Keratinocyte (primary cell): Measurements from ENCODE around the gene SIGLEC1. TPM values are rescaled to one million over a fixed set of nuclear protein-coding genes. Genes with fewer than 3 reads are reported as not detected.

ENCODE experiments used
- DNase-seq: peaks from one replicate; pipeline ENCODE4 v3.0.0-alpha.2; 2011; ENCODE audit warnings: low read depth, missing footprints, low spot score
- FAIRE-seq: peaks from 2 replicates; lab custom pipeline; 2011; peaks lifted over from hg19 to GRCh38; lab: Jason Lieb, UNC
- H2AFZ ChIP-seq: 2 replicates; pipeline ENCODE4 v1.6.0; 2012; ENCODE audit warnings: low read length, control low read depth, inconsistent platforms; ENCODE audit not compliant: control insufficient read depth
- H3K27ac ChIP-seq: 2 replicates; pipeline ENCODE4 v1.5.1; 2011; ENCODE audit warnings: low read length; ENCODE audit not compliant: control insufficient read depth, insufficient read depth
- H3K27me3 ChIP-seq: 3 replicates; pipeline ENCODE4 v1.6.0; 2011; ENCODE audit warnings: low read length; ENCODE audit not compliant: control insufficient read depth, insufficient read depth; ENCODE audit errors: extremely low read depth
- H3K36me3 ChIP-seq, 2 experiments: 2 replicates in 1 of 2; 3 replicates in 1 of 2; pipeline ENCODE4 v1.5.1; 2011; ENCODE audit warnings: low read length in 2 of 2, mild to moderate bottlenecking in 1 of 2; ENCODE audit not compliant: control insufficient read depth in 2 of 2, insufficient read depth in 2 of 2; ENCODE audit errors: extremely low read depth in 1 of 2
- H3K4me1 ChIP-seq: 3 replicates; pipeline ENCODE4 v1.5.1; 2011; ENCODE audit warnings: low read length; ENCODE audit not compliant: control insufficient read depth, insufficient read depth; ENCODE audit errors: extremely low read depth
- H3K4me2 ChIP-seq: 3 replicates; pipeline ENCODE4 v1.6.0; 2011; ENCODE audit warnings: low read depth, low read length; ENCODE audit not compliant: control insufficient read depth, insufficient read depth; ENCODE audit errors: extremely low read depth
- H3K4me3 ChIP-seq, 3 experiments: fragments of 200-600 bp in 1 of 3; sonication (generic) in 1 of 3; 2 replicates in 2 of 3; 3 replicates in 1 of 3; pipeline ENCODE4 v1.5.1; 2011 to 2016; ENCODE audit warnings: low read length in 3 of 3, mild to moderate bottlenecking in 3 of 3, control low read depth in 2 of 3, inconsistent platforms in 1 of 3, low read depth in 1 of 3, mixed read lengths in 1 of 3, mixed run types in 1 of 3, moderate library complexity in 1 of 3; ENCODE audit not compliant: control insufficient read depth in 2 of 3, insufficient read depth in 2 of 3; ENCODE audit errors: extremely low read depth in 1 of 3
- H3K79me2 ChIP-seq: 2 replicates; pipeline ENCODE4 v1.6.0; 2012; ENCODE audit warnings: low read length; ENCODE audit not compliant: control insufficient read depth, insufficient read depth
- H3K9ac ChIP-seq: 3 replicates; pipeline ENCODE4 v1.6.0; 2011; ENCODE audit warnings: low read length; ENCODE audit not compliant: control insufficient read depth, insufficient read depth; ENCODE audit errors: extremely low read depth
- H3K9me1 ChIP-seq: 3 replicates; pipeline ENCODE4 v1.6.0; 2011; ENCODE audit warnings: low read length; ENCODE audit not compliant: control insufficient read depth, insufficient read depth; ENCODE audit errors: extremely low read depth
- H3K9me3 ChIP-seq: 2 replicates; pipeline ENCODE4 v1.5.1; 2012; ENCODE audit warnings: low read depth, low read length; ENCODE audit not compliant: control insufficient read depth
- H4K20me1 ChIP-seq: 3 replicates; pipeline ENCODE4 v1.6.0; 2011; ENCODE audit warnings: low read length; ENCODE audit not compliant: control insufficient read depth, insufficient read depth; ENCODE audit errors: extremely low read depth
- EZH2 ChIP-seq: IDR thresholded peaks from one replicate; pipeline ENCODE4 v1.6.1; 2012; ENCODE audit warnings: inconsistent platforms, mild to moderate bottlenecking, low read length, moderate library complexity
- dilution Hi-C: fragments of 300-500 bp; cut with MboI; formaldehyde crosslinking; loops from one replicate; pipeline ENCODE4 v1.7.0; 2020; ENCODE audit warnings: low sequenced_read_pairs; ENCODE audit not compliant: extremely low pct_ligation_motif_present
- polyA plus RNA-seq, 5 experiments: library from polyadenylated mRNA; depleted of rRNA in 3 of 5; stranded (reverse) in 3 of 5; stranded (forward) in 1 of 5; unstranded in 1 of 5; fragments of >200 nt; gene quantifications; 1 replicate in 1 of 5; 2 replicates in 3 of 5; 3 replicates in 1 of 5; pipeline versions ENCODE4 v1.2.1 to v1.2.3, GENCODE V29; 2011 to 2012; ENCODE audit warnings: missing spikeins in 2 of 5, low read depth in 1 of 5, low replicate concordance in 1 of 5
- TF ChIP-seq, protein P1 (sequence below), 3 experiments: IDR thresholded peaks in 1 of 3; conservative IDR thresholded peaks in 1 of 3; optimal IDR thresholded peaks in 1 of 3; 2 replicates in 2 of 3; 3 replicates in 1 of 3; pipeline versions ENCODE3 to v1.5.1; 2011; ENCODE audit warnings: low read length in 3 of 3, mild to moderate bottlenecking in 3 of 3, moderate library complexity in 2 of 3, control low read depth in 1 of 3, inconsistent platforms in 1 of 3; ENCODE audit not compliant: insufficient read depth in 2 of 3; ENCODE audit errors: extremely low read depth in 1 of 3

Gene SIGLEC1
- polyA plus RNA-seq, 1 donor (not counting 4 experiments of a cell fraction or from before 2014, with no cell fraction given) = not detected

DNA sequence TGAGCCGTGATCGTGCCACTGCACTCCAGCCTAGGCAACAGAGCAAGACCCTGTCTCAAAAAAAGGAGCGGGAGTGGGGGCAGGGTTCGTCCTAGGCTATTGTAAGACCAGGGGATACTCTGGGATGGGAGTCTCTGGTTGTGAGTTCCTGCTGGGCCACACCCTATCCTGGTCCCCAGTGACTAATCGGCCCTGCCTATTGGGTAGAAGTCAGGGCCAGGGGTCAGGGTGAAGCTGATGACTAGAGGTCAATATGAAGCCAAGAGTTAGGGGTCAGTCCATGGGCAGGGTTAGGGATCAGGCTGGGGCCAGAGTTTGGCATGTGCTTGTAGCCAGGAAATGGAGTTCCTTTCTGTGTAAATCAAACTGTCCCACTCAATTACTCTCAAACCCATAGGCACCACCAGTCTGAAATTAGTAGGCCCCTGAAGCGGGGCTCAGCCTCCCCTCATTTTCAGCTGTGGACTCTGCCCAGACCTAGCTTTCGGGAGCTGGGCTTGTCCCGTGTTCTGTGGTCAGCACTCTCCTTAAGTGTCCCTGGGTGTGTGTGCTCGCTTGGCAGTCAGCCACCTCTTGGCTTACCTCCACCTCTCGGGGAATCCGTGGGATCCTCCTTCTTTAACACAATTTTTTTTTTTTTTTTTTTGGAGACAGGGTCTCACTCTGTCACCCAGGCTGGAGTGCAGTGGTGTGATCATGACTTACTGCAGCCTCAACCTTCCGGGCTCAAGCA is 21.9 kb upstream of the SIGLEC1 start:
- H3K36me3 ChIP-seq = no peaks in the 10 kb centered on the region
- no peaks in the 10 kb centered on the region for H3K79me2 ChIP-seq
- TF ChIP-seq EZH2 = no peak
- TF ChIP-seq, protein P1, sequence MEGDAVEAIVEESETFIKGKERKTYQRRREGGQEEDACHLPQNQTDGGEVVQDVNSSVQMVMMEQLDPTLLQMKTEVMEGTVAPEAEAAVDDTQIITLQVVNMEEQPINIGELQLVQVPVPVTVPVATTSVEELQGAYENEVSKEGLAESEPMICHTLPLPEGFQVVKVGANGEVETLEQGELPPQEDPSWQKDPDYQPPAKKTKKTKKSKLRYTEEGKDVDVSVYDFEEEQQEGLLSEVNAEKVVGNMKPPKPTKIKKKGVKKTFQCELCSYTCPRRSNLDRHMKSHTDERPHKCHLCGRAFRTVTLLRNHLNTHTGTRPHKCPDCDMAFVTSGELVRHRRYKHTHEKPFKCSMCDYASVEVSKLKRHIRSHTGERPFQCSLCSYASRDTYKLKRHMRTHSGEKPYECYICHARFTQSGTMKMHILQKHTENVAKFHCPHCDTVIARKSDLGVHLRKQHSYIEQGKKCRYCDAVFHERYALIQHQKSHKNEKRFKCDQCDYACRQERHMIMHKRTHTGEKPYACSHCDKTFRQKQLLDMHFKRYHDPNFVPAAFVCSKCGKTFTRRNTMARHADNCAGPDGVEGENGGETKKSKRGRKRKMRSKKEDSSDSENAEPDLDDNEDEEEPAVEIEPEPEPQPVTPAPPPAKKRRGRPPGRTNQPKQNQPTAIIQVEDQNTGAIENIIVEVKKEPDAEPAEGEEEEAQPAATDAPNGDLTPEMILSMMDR (optimal IDR thresholded peaks at IDR 0.05 in 1 of 3, IDR thresholded peaks at IDR 0.05 in 1 of 3, conservative IDR thresholded peaks at IDR 0.05 in 1 of 3; ENCODE audit: extremely low read depth in 1 of 3, insufficient read depth in 2 of 3, low read length in 3 of 3) = no peak
- FAIRE-seq (no peak), DNase-seq (no peak)
- no peaks in the 10 kb centered on the region for H3K9me1 ChIP-seq
- no peak overlapping the region for H3K4me3 ChIP-seq
- H3K27ac ChIP-seq = no peak overlapping the region
- H3K4me1 ChIP-seq = no peaks in the 10 kb centered on the region
- H4K20me1 ChIP-seq = no peaks in the 10 kb centered on the region
- H2AFZ ChIP-seq = no peak overlapping the region
- H3K9me3 ChIP-seq = no peaks in the 10 kb centered on the region
- no peak overlapping the region for H3K4me2 ChIP-seq
- peaks cover 14% of the 10 kb centered on the region for H3K27me3 ChIP-seq
- no peak overlapping the region for H3K9ac ChIP-seq
- dilution Hi-C loops = no loop called here

DNA sequence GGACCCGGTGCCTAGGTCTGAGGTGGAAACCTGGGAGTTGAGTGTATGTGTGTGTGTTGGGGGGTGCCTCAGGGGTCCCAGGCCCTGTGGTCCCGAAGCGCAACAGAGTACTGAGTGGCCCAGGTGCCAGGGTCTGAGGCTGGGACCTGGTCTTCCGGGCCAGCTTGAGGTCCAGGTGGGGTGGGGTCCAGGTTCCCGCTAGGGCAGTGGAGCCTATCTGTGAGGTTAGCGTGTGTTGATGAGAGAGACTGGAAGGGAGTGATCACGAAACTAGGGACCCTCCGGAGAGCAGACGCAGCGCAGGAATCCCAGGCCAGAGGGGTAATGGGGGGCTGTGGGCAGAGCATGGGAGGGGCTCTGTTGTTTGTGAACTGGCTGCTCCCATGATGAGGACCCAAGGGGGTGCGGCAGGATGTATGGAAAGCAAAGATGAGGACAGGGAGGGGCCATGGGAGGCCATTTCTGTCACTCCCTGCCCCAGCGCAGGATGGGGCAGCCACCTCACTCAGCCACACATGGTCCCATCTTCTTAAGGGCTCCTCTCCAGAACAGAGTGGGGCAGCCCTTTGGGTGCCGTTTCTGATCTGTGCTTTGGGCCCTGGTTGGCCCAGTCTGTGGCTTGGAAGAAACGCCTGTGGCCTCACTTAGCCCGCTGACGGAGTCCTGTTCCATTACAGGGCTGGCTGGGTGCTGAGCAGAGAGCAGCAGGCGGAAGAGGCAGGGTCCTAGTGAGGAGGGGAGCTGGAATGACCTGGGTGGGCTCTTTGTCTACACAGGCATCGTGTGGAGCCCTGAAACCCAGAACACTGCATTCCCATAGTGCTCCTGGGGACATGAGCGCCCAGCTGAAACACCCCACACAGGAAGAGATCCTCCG is 21.0 kb upstream of the SIGLEC1 start:
- Histone ChIP-seq H2AFZ (no peak overlapping the region), H3K27me3 (peaks cover 14% of the 10 kb centered on the region), H3K9me3 (no peaks in the 10 kb centered on the region), H3K4me3 (no peak overlapping the region), H3K27ac (no peak overlapping the region), H3K79me2 (no peaks in the 10 kb centered on the region), H3K9me1 (no peaks in the 10 kb centered on the region), H3K4me2 (no peak overlapping the region), H3K9ac (no peak overlapping the region), H3K4me1 (peaks cover 7% of the 10 kb centered on the region), H4K20me1 (no peaks in the 10 kb centered on the region), H3K36me3 (no peaks in the 10 kb centered on the region)
- FAIRE-seq (no peak), DNase-seq (no peak)
- TF ChIP-seq, protein P1 (optimal IDR thresholded peaks at IDR 0.05 in 1 of 3, IDR thresholded peaks at IDR 0.05 in 1 of 3, conservative IDR thresholded peaks at IDR 0.05 in 1 of 3; ENCODE audit: extremely low read depth in 1 of 3, insufficient read depth in 2 of 3, low read length in 3 of 3) = no peak
- no peak for TF ChIP-seq EZH2
- dilution Hi-C loops = no loop called here
